OCI-LY7 (cell line): ENCODE results near the gene KLRC2. TPM values are rescaled to one million over a fixed set of nuclear protein-coding genes. Genes with fewer than 3 reads are reported as not detected.
"Not testable (repeated sequence)": the region's sequence is repeated elsewhere in the genome, so short reads cannot be mapped to it uniquely, and the experiment has no call there.

Experiments
- BruUV-seq: library from RNA; stranded (reverse); fragments of 400-500 nt; replicated peaks from 2 replicates; lab custom pipeline; 2021; lab: Mats Ljungman, UMichigan
- CTCF ChIA-PET: fragments of 300-600 bp; sonication (Branson Sonifier 250); formaldehyde crosslinking; loops from one replicate; lab custom pipeline; 2022; ENCODE audit warnings: antibody characterized with exemption; ENCODE audit not compliant: unreplicated experiment; lab: Charles Lee
- POLR2A ChIA-PET: fragments of 300-600 bp; sonication (Branson Sonifier 250); formaldehyde crosslinking; loops from one replicate; lab custom pipeline; 2022; ENCODE audit warnings: antibody characterized with exemption; lab: Charles Lee
- DNase-seq: peaks from one replicate; pipeline ENCODE4 v3.0.0-alpha.2; 2015; ENCODE audit warnings: low spot score
- H2AFZ ChIP-seq: fragments of 200-600 bp; sonication (generic), shearing (Covaris generic); 2 replicates; pipeline ENCODE4 v1.6.1; 2014; ENCODE audit warnings: mild to moderate bottlenecking, antibody characterized with exemption, low read length, moderate library complexity
- H3K27ac ChIP-seq: fragments of 200-600 bp; sonication (generic); 2 replicates; pipeline ENCODE4 v1.5.1; 2014; ENCODE audit warnings: mixed run types, low read depth, mild to moderate bottlenecking, moderate library complexity, low read length, inconsistent platforms; ENCODE audit not compliant: poor library complexity, severe bottlenecking
- H3K36me3 ChIP-seq: fragments of 200-600 bp; sonication (generic); 2 replicates; pipeline ENCODE4 v1.6.1; 2014; ENCODE audit warnings: mild to moderate bottlenecking, antibody characterized with exemption, low read length, moderate library complexity, mixed read lengths; ENCODE audit not compliant: insufficient read depth
- H3K4me1 ChIP-seq: fragments of 200-600 bp; sonication (generic); 2 replicates; pipeline ENCODE4 v1.5.1; 2014; ENCODE audit warnings: mild to moderate bottlenecking, low read length; ENCODE audit not compliant: insufficient read depth, poor library complexity, severe bottlenecking
- H3K4me2 ChIP-seq: fragments of 200-600 bp; sonication (generic); 2 replicates; pipeline ENCODE4 v1.6.1; 2014; ENCODE audit warnings: mild to moderate bottlenecking, low read length
- H3K4me3 ChIP-seq: fragments of 200-600 bp; sonication (generic); 2 replicates; pipeline ENCODE4 v1.5.1; 2014; ENCODE audit warnings: mild to moderate bottlenecking, low read depth, low read length; ENCODE audit not compliant: poor library complexity, severe bottlenecking
- H3K79me2 ChIP-seq: fragments of 200-600 bp; sonication (generic); 2 replicates; pipeline ENCODE4 v1.6.1; 2016; ENCODE audit warnings: low read depth, mild to moderate bottlenecking, low read length, moderate library complexity, mixed read lengths; ENCODE audit not compliant: insufficient read depth
- H3K9me2 ChIP-seq: fragments of 200-600 bp; sonication (generic); 2 replicates; pipeline ENCODE4 v1.6.1; 2016; ENCODE audit warnings: mild to moderate bottlenecking, low read length, mixed read lengths; ENCODE audit not compliant: insufficient read depth
- H3K9me3 ChIP-seq: fragments of 200-600 bp; sonication (generic); 2 replicates; pipeline ENCODE4 v1.6.1; 2014; ENCODE audit warnings: mild to moderate bottlenecking, mixed run types, low read length, mixed read lengths
- H4K20me1 ChIP-seq: fragments of 200-600 bp; sonication (generic); 2 replicates; pipeline ENCODE4 v1.6.1; 2014; ENCODE audit warnings: mild to moderate bottlenecking, antibody characterized with exemption, low read length, moderate library complexity, mixed read lengths; ENCODE audit not compliant: insufficient read depth
- CTCF ChIP-seq: fragments of 200-600 bp; sonication (generic); conservative IDR thresholded peaks from 2 replicates; pipeline ENCODE4 v1.5.1; 2014; ENCODE audit warnings: mild to moderate bottlenecking, antibody characterized with exemption, low read length, moderate library complexity, mixed read lengths
- EZH2phosphoT487 ChIP-seq: fragments of 200-600 bp; sonication (generic); IDR thresholded peaks from 2 replicates; pipeline ENCODE4 v1.6.1; 2018; ENCODE audit warnings: low read depth, borderline replicate concordance, mild to moderate bottlenecking, mixed run types, antibody characterized with exemption, low read length, moderate library complexity, mixed read lengths
- intact Hi-C: fragments of 100-400 bp; cut with micrococcal nuclease; formaldehyde crosslinking; loops from one replicate; pipeline ENCODE4 v1.10.0; 2022; ENCODE audit not compliant: unreplicated experiment
- total RNA-seq, 2 experiments: library from RNA; depleted of rRNA in 1 of 2; stranded (reverse); fragments of >200 nt in 1 of 2; shearing (Covaris generic) in 1 of 2; gene quantifications; 2 replicates each; pipeline ENCODE4 v1.2.3, GENCODE V29; 2014 to 2022

KLRC2 gene
- total RNA-seq, 2 experiments from 2014 or later: not detected

GRCh38 chr12:10392394-10392930 is 43.3 kb downstream of the KLRC2 start:
- Histone ChIP-seq H3K4me2 (peak overlapping the region; percentile 100), H2AFZ (peak overlapping the region; percentile 40; the same call in 1 of the 2 replicates), H3K36me3 (no peaks in the 10 kb centered on the region), H3K4me1 (peaks cover 71% of the 10 kb centered on the region), H3K27ac (peak overlapping the region; percentile 97), H3K4me3 (peak overlapping the region; percentile 40), H3K9me2 (no peaks in the 10 kb centered on the region), H3K79me2 (peaks cover 46% of the 10 kb centered on the region), H4K20me1 (no peaks in the 10 kb centered on the region), H3K9me3 (no peaks in the 10 kb centered on the region)
- intact Hi-C loops: loop anchor here (5.0 to 10.0 kb wide), 3 partner anchors 725 to 1962 kb away; partner anchors contain the start of genes BORCS5, CLEC2D, MANSC1 and RIMKLB
- ChIA-PET POLR2A (interaction anchor here (0.6 to 3.5 kb wide), 13 partner anchors 9 to 745 kb away, joined by 3 to 36 read pairs (median 5); no protein-coding TSS in a partner anchor), CTCF (interaction anchor here (0.7 kb wide), 1 partner anchor 167 kb away, joined by 3 read pairs; no protein-coding TSS in a partner anchor)
- TF ChIP-seq EZH2phosphoT487 (no peak), CTCF (no peak)
- peak; percentile 86 for DNase-seq
- BruUV-seq: no TSS peak

- H3K9me3 ChIP-seq, BruUV-seq, H3K4me3 ChIP-seq, CTCF ChIA-PET, H4K20me1 ChIP-seq, H2AFZ ChIP-seq, H3K9me2 ChIP-seq, H3K36me3 ChIP-seq, DNase-seq: not testable (repeated sequence)
- Histone ChIP-seq H3K4me1 (peaks cover 81% of the 10 kb centered on the region), H3K27ac (peak overlapping the region; percentile 97), H3K4me2 (peak overlapping the region; percentile 100), H3K79me2 (peaks cover 46% of the 10 kb centered on the region; the same call in 1 of the 2 replicates)
- intact Hi-C loops: loop anchor here (5.0 to 10.0 kb wide), 3 partner anchors 724 to 1964 kb away; partner anchors contain the start of genes BORCS5, CLEC2D, MANSC1 and RIMKLB
- POLR2A ChIA-PET: interaction anchor here (0.7 to 3.2 kb wide), 14 partner anchors 11 to 657 kb away, joined by 3 to 17 read pairs (median 4); no protein-coding TSS in a partner anchor
These were observed 44.8 kb downstream of the KLRC2 start for GRCh38 chr12:10390991-10391390.

- H3K27ac ChIP-seq: peak within 1 kb of the TSS; percentile 97
These were observed 45.9 kb downstream of the KLRC2 start, which contains the start of gene KLRK1 for GRCh38 chr12:10389904-10390303. TSS of gene KLRK1 (minus strand) at chr12:10390041. CDS start at chr12:10388810, 1,231 bp downstream.

More at GRCh38 chr12:10389904-10390303, 45.9 kb downstream of the KLRC2 start, which contains the start of gene KLRK1:
- DNase-seq: no peak
- ChIA-PET CTCF (no interaction called here), POLR2A (interaction anchor here (0.5 to 3.7 kb wide), 10 partner anchors 7 to 1772 kb away, joined by 3 to 32 read pairs (median 4); no protein-coding TSS in a partner anchor)
- Histone ChIP-seq H3K36me3 (peaks cover 14% of the 10 kb centered on the region), H4K20me1 (no peaks in the 10 kb centered on the region), H3K4me3 (peak within 1 kb of the TSS; percentile 68), H3K9me3 (peaks cover 8% of the 10 kb centered on the region; the same call in 1 of the 2 replicates), H3K9me2 (no peaks in the 10 kb centered on the region), H3K4me1 (peaks cover 80% of the 10 kb centered on the region), H3K79me2 (peaks cover 47% of the 10 kb centered on the region; the same call in 1 of the 2 replicates), H2AFZ (peak within 1 kb of the TSS; percentile 91), H3K4me2 (peak within 1 kb of the TSS; percentile 73)
- no peak for TF ChIP-seq CTCF
- BruUV-seq: no TSS peak
- intact Hi-C loops: loop anchor here (2.0 to 10.0 kb wide), 4 partner anchors 25 to 1965 kb away; partner anchors contain the start of genes BORCS5, CLEC2D, MANSC1 and RIMKLB
